ENCODE measurements around the gene CHD2. TPM values are rescaled to one million over a fixed set of nuclear protein-coding genes. Genes with fewer than 3 reads are reported as not detected.

Gene CHD2
- total RNA-seq, 1 experiment from 2014 or later: 63.3 TPM

DNA sequence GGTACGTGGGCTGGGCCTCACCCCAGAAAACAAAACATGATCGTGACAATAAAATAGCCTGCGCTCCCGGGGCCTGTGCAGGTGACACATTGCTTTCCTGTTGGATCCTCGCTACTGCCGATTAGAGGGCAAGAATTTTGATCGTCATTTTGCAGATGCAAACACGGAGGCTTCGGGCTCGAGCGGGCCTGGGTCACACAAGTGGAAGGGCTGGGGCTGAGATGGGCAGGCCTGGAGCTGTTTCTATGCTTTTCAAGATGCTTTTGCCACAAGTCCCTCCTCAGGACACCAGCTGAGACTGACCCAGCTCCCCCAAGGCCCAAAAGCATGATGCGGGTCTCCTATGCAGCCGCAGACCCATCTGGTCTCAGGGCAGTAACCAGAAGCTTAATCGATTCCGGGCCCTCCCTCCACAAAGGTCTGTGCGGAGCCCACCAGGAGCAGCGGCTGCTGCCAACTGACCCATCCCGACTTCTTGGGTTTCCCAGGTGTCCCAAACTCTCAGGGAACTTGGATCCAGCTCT is 158.8 kb downstream of the CHD2 start:
- Histone ChIP-seq H3K4me2 (ENCODE audit: insufficient read depth, insufficient read length, low read length) (no peak overlapping the region), H3K4me1 (ENCODE audit: insufficient read depth, low read length) (peaks cover 21% of the 10 kb centered on the region; the same call in 1 of the 2 replicates), H2BK15ac (ENCODE audit: low read depth, low read length) (no peak overlapping the region), H4K8ac (replicated peaks; ENCODE audit: insufficient read length, low read depth, low read length) (no peak overlapping the region), H2BK20ac (ENCODE audit: low read depth, low read length, poor library complexity, severe bottlenecking) (no peak overlapping the region), H3K27me3 (ENCODE audit: insufficient read depth, low read length) (no peaks in the 10 kb centered on the region), H4K91ac (ENCODE audit: insufficient read length, low read depth, low read length) (no peak overlapping the region), H3K79me1 (ENCODE audit: insufficient read depth, low read depth, low read length, poor library complexity, severe bottlenecking) (peaks cover 18% of the 10 kb centered on the region), H4K20me1 (ENCODE audit: control insufficient read depth, insufficient read depth, insufficient read length) (no peaks in the 10 kb centered on the region), H2BK120ac (ENCODE audit: low read depth, low read length, poor library complexity, severe bottlenecking) (no peak overlapping the region), H3K23me2 (ENCODE audit: insufficient read length, low read depth, low read length, poor library complexity, severe bottlenecking) (no peaks in the 10 kb centered on the region), H3K9me3 (ENCODE audit: control insufficient read depth, low read depth, low read length) (no peaks in the 10 kb centered on the region), H4K5ac (ENCODE audit: insufficient read length, low read depth, low read length) (no peak overlapping the region), H2BK12ac (ENCODE audit: insufficient read length, low read depth, low read length) (no peak overlapping the region), H2AFZ (ENCODE audit: low read length) (no peak overlapping the region), H3K14ac (ENCODE audit: insufficient read depth, low read length) (no peak overlapping the region), H3K79me2 (ENCODE audit: insufficient read depth, low read length) (peaks cover 26% of the 10 kb centered on the region; the same call in 1 of the 2 replicates), H3T11ph (ENCODE audit: low read length) (no peak overlapping the region), H3K4ac (ENCODE audit: low read depth, low read length) (no peak overlapping the region), H3K23ac (ENCODE audit: insufficient read length, low read depth, low read length) (no peak overlapping the region), H2BK5ac (ENCODE audit: insufficient read length, low read length) (no peak overlapping the region), H3K27ac (ENCODE audit: insufficient read length, low read depth, low read length) (no peak overlapping the region), H3K18ac (ENCODE audit: insufficient read length, low read depth, low read length) (no peak overlapping the region), H3K56ac (ENCODE audit: insufficient read length, low read depth, low read length) (no peak overlapping the region), H2AK5ac (ENCODE audit: insufficient read length, low read length) (no peak overlapping the region), H3K9ac (ENCODE audit: extremely low read depth, insufficient read length, low read length) (no peak overlapping the region)
- TF ChIP-seq, protein P1, sequence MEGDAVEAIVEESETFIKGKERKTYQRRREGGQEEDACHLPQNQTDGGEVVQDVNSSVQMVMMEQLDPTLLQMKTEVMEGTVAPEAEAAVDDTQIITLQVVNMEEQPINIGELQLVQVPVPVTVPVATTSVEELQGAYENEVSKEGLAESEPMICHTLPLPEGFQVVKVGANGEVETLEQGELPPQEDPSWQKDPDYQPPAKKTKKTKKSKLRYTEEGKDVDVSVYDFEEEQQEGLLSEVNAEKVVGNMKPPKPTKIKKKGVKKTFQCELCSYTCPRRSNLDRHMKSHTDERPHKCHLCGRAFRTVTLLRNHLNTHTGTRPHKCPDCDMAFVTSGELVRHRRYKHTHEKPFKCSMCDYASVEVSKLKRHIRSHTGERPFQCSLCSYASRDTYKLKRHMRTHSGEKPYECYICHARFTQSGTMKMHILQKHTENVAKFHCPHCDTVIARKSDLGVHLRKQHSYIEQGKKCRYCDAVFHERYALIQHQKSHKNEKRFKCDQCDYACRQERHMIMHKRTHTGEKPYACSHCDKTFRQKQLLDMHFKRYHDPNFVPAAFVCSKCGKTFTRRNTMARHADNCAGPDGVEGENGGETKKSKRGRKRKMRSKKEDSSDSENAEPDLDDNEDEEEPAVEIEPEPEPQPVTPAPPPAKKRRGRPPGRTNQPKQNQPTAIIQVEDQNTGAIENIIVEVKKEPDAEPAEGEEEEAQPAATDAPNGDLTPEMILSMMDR (conservative IDR thresholded peaks at IDR 0.05): no peak
- H3K36me3 Mint-ChIP-seq (ENCODE audit: insufficient read depth in 1 of 3, low read depth in 3 of 3): peaks cover 31 to 71% (median 49%) of the 10 kb centered on the region in 3 experiments
- no peak for DNase-seq
- no peaks in the 10 kb centered on the region for H3K9me3 Mint-ChIP-seq
- peaks cover 73 to 75% of the 10 kb centered on the region in 2 experiments for H3K4me1 Mint-ChIP-seq
- peak overlapping the region; percentile 82 to 89 (median 83); a peak in 4 of 7 replicates for H3K27ac Mint-ChIP-seq
- no peak overlapping the region for H3K4me3 Mint-ChIP-seq
- no peaks in the 10 kb centered on the region for H3K27me3 Mint-ChIP-seq (ENCODE audit: low read depth)
- no CpG with 5 or more reads among the region's 18 CpGs for WGBS (ENCODE audit: extremely low coverage, insufficient read length, low lambda C conversion rate)

Measured in H9 (cell line).